Measurements from ENCODE around the gene UPK1A.

DNA sequence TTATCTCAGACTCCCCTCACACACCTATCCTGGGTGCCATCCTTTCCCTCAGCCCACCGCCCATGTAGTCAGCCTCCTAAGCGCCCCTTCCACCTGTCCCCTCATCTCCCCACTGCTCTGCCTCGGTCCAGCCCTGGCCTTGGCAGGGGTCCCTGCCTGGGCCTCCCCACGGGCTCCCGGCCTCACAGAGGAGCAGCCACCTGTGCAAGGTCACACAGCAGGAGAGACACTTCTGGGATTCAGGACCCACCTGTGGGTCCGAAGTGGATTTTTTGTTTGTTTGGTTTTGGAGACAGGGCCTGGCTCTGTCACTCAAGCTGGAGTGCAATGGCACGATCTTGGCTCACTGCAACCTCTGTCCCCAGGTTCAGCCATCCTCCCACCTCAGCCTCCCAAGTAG lies 713 bp upstream of the UPK1A start:
- TF ChIP-seq POLR2AphosphoS5 (IDR thresholded peaks at IDR 0.05; ENCODE audit: low read depth, low read length) = no peak
- no peak for TF ChIP-seq HDAC6 (IDR thresholded peaks at IDR 0.05; ENCODE audit: low read depth, low read length)
- TF ChIP-seq CHD1 (IDR thresholded peaks at IDR 0.05; ENCODE audit: low read depth, low read length) = no peak
- TF ChIP-seq CHD2 (IDR thresholded peaks at IDR 0.05; ENCODE audit: low read length) = no peak
- TF ChIP-seq, protein P1, sequence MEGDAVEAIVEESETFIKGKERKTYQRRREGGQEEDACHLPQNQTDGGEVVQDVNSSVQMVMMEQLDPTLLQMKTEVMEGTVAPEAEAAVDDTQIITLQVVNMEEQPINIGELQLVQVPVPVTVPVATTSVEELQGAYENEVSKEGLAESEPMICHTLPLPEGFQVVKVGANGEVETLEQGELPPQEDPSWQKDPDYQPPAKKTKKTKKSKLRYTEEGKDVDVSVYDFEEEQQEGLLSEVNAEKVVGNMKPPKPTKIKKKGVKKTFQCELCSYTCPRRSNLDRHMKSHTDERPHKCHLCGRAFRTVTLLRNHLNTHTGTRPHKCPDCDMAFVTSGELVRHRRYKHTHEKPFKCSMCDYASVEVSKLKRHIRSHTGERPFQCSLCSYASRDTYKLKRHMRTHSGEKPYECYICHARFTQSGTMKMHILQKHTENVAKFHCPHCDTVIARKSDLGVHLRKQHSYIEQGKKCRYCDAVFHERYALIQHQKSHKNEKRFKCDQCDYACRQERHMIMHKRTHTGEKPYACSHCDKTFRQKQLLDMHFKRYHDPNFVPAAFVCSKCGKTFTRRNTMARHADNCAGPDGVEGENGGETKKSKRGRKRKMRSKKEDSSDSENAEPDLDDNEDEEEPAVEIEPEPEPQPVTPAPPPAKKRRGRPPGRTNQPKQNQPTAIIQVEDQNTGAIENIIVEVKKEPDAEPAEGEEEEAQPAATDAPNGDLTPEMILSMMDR (IDR thresholded peaks at IDR 0.05; ENCODE audit: control extremely low read depth in 1 of 3, insufficient read depth in 1 of 3, low read depth in 1 of 3, low read length in 3 of 3) = no peak

Measured in H1 (cell line).